Stimulated activated CD4-positive, alpha-beta T cell treated with anti-CD3 and anti-CD28 coated beads, Interleukin-2, amount 100 ng/mL, for 24 hours (primary cell): ENCODE results near the gene ZBTB7C.

ENCODE experiments used
- DNase-seq, 2 donors: peaks; one replicate each; pipeline ENCODE4 v3.0.0-alpha.2; 2020

Gene ZBTB7C

DNA sequence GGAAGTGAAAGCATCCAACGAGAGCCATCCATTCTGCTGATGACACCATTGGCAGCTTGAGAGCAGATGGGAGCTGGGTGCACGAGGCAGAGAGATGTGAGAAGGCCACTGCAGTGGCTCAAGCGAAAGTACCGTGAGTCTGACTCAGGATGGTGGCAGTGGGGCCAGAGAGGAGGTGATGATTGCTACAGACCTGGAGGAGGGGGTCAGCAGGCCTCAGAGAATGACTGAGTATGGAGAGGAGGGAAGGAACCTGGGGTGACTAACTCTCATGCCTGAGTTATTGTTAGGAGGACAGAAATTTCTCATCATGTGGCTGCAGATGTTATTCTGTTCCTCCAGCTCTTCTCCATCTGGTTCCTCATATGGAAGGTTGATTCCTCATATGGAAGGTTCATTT is 8.8 kb upstream of the ZBTB7C start:
- no peak for DNase-seq

DNA sequence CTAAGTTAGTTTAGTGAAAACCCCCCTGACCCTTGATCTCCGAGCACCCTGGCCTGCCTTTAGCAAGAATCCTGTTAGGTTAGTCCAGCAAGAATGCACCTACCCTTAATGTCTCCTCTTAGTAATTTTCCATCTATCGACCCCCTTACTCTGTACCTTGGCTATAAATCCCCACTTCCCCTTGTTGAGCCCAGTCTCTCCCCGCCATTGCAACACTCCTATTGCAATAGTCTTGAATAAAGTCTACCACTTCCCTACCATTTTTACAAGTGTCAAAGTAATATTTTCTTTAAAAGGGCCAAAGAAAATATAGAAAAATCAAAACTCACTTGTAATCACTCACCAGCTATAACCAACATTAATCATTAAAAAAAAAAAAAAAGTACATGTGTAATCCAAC is 4.2 kb upstream of the ZBTB7C start:
- no peak for DNase-seq

- peak; percentile 26 to 31 for DNase-seq
Observed at GRCh38 chr18:48412339-48412929, 3.3 kb upstream of the ZBTB7C start.

DNA sequence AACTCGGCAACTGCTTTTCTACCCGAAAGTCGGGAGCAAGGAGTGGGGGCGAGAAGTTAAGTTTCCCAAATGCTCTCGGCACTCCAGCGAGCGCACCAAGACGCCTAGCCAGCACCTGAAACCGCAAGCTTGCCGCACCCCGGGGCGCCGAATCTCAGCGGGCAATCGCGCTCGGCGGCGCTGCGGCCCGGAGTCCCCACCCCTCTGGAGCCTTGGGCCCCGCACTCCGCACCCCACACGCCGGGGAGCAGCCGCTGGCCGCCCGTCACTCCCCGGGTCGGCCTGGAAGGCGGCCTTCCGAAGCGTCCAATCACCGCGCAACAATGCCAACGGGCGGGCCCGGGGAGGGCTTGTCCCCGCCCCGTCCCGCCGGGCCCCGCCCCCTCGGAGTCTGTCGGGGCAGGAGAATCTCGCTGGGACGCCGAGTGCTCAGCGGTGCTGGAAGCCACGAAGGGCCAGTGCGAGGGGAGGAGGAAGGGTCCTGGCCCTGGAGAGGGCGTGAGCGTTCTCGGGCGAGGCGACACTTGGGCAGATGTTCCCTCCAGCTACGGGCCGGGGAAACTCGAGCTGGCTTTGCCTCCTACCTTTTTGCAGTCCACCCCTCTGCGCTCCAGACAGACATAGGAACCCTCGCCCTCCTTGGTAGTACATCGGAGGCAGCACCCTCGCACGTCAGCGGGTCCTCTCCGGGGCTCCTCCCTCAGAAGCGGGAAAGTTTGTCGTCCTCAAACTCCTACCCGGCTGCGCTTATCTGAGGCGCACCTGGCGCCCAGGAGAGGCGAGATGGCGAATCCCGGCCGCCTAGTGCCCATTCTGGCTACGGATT is 1.1 kb upstream of the ZBTB7C start:
- DNase-seq, result peak; percentile 76 to 88

DNA sequence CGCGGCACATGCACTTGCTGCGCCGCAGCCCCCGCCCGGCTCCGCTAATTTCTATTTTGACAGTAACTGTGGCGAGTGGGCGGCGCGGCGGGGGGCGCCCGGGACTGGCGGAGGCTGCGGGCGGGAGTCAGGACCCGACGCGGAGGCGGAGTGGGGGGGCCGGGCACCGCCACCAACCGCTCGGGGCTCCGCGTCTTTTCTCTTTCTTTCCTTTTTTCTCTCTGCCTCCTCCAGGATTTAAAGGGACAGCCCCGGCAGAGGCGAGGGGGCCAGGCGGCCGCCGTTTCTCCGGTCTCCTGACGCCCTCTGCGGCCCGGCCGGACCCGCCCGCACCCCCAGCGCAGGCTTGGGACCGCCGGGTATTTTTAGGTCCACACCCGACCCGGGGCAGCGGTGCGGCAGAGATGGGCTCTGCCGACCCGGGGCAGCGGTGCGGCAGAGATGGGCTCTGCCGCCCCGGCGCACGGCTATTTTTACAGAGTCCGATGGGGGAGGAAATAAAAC is 460 bp upstream of the ZBTB7C start:
- peak; percentile 25 to 26 for DNase-seq

DNA sequence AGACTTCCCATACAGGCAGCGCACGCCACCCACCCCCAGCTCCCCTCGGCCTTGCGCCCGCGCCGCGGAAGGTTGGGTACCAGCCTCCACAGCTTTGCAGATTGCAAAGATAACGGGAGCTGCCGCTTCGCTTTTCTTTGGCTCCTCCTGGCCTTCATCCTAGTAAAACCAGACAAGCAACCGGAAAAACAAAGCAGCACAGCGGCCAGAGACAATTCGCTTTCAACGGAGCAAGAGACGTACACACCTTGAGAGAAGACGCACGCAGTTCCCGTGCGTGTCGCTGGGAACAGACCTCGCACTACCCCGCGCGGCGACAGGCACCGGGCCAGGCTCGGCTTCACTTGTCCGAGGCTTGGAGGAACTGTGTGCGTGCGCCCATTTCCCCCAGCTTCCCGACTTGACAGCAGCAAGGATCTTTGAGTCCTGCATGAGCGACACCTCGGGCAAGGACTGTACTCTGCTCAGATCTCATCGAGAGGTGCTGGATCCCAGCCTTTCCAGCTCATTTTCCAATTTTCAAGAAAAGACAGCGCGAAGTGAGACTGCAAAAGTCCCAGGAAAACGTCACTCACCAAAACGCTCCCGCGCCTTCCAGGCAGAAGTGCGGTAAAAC is 964 bp downstream of the ZBTB7C start:
- DNase-seq, result peak in 1 of 2 donors; percentile 11

DNA sequence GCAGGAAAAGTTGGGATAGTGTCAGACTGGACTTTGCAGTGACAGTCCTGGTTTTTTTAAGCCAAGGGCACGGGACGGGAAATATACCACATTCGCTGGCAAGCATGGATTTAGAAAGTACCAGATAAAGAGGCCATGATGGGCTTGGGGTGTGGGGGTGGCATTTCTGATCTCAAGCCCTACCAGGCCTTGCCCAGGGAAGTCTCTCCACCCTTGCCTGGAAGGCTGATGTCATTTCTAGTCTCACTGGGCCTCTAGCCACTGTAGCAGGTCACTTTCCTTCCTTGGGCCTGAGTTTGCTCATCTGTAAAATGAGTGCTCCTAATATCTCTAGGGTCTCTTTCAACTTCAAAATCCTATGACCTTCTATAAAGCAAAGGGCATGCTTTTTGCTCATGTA is 1.8 kb downstream of the ZBTB7C start:
- DNase-seq, result no peak

DNA sequence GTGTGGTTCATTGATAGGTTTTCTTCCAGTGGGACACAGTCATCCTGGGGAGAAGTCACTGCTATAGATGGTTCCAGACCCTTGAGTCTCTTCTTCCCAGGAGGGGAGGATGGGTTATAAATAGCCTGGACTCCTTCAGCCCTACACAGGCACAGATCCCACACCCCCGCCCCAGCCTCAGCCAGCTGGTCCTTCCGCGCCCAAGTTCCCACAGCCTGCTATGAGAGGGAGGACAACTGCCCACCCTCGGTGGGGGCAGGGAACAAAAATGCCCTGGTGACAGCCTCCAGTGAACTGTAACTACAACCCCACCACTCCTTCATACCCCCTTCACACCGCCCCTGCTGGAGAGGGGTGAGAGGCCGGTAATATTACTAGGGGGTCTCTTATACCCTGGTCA is 3.2 kb downstream of the ZBTB7C start:
- DNase-seq, result no peak

DNA sequence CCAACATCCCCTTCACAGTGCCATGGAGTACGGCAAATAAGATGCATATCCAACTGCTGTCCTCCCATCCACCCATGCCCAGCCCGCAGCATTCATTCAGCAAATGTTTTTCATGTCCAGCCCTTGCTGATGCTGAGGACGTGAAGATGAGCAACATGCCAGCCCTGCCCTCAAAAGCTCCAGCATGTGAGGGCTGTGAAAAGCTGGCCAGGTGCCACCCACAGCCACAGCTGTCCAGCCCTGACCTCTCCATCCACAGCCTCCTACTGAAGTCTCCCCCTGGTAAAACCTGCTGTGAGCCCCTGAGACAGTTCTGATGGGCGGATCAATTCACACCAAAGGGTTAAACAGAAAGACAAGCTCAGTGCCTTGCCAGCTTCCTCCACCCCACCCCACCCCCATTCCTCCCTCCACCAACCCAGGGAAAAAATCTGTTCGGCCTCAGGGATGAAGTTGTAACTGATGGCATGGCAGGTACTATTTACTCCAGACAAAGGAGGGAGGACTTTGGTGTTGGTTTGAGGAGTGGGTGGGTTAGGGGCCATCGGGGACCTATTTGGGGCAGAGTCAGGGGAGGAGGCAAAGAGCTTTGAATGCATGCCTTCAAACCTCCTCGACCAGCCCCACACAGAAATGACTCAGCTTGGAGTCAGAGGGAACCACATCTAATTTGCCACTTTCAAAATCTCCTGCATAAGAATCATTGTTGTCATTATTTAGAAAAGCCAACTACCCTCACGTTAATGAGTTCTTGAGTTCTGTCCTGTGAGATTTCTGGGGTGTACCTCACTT is 4.3 kb downstream of the ZBTB7C start:
- no peak for DNase-seq

DNA sequence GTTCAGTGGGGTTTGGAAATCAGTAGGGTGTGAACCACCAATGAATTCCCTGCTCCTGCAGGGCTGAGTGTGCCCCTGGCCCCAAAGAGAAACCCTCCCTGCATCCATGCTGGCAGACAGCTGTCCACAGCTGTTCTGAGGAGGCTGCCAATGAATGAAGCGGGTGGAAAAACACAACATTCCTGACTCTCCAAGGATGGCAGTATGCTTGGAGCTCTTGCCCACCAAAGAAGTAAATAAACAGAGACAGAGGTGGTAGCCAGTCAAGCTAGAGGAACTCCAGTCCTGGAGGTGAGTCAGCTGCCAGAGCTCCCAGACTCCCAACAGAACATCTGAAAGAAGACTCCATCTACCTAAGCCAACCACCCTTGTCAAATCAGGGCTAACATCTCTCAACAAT is 6.2 kb downstream of the ZBTB7C start:
- no peak for DNase-seq

DNA sequence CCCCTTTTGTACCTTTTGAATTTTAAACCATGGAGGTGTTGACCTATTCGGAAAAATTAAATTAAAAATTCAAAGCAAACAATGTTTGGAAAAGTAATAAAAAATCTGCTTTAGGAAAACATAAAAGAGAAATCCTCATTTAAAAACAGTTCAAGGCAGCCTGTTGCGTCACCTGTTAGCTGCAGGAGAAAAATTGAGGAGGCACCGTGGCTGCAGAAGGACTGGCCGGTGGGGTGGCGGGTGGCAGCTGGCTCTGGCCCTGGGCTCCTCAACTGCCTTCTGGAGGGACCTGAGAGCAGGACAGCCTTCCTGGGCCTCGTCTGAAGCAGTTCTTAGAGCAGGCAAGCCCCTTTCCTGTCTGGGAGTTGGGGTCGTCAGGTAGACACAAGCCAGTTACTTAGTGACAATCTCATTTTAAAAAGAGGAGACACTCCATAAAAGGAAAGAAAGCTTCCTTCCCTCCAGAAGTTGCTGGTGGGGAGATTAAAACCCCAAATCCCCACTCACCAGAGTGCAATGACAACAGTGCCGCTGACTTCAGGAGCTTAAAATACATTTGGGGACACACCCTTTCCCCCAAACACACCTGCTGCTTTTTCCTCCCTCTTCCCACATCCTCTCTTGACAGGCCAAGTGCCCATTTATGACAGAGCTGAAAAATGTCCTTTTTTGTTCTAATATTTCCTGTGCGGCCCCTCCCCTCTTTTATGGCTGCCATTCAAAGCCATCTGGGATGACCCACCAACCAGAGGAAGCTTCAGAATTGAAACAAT is 9.7 kb downstream of the ZBTB7C start:
- no peak for DNase-seq

- no peak for DNase-seq
Observed at GRCh38 chr18:48398074-48398473, 11.1 kb downstream of the ZBTB7C start.

DNA sequence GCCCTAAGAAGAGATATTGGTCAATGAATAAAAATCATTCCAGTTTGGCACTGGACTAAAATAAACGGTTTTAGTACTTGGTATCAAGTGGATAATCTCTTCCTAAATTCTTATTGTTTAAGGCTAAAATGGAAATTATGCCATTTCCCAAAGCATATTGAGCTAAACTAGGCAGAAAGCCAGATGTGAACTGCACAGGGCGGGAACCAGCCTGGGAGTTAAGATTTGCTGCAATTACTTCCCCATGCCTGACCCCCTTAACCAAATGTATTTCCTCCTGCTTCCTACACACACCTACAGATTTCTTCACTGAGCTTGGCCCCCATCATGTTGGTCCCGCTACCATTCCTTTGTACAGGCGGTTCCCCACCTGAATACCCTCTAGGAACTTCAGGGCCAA is 12.2 kb downstream of the ZBTB7C start:
- no peak for DNase-seq

- DNase-seq, result no peak
Observed at GRCh38 chr18:48396561-48396960, 12.6 kb downstream of the ZBTB7C start.

GRCh38 chr18:48395646-48396045 is 13.5 kb downstream of the ZBTB7C start:
- no peak for DNase-seq

DNA sequence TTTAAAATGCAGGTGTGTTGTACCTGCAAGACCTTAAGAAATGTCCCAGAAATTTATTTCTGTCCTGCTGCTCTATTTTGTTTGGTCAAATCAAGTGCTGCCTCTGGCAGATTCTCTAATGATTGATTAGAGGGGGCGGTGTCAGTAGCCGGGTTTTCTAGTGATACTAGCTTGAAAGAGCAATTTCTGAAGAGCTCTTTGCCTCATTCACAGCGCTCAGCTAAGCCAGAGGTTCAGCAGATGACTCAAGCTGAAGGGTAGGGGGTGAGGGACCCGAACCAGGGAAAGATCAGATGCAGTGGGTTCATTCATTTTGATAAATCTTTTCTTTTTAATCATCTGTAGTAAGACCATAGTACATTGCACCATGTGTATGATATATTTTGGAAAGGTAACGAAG is 15.0 kb downstream of the ZBTB7C start:
- DNase-seq, result no peak

DNA sequence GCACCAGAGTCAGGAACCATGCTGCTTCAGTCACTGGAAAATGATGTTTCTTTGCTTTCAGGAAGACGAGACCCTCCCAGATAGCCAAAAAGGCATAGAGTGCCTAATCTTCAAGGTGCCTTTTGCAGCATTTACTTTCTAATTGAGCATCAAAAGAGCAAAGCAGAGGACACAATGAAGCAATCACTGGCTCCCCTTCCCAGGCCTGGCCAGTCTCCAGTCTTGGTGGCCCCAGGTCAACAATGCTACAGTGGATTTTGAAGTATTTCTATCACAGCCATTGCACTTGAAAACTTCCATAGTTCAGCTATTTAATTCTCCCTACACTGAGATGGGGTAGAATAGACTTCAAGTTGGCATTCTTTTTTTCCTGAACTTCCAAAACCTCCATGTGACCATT is 15.4 kb downstream of the ZBTB7C start:
- DNase-seq, result no peak

DNA sequence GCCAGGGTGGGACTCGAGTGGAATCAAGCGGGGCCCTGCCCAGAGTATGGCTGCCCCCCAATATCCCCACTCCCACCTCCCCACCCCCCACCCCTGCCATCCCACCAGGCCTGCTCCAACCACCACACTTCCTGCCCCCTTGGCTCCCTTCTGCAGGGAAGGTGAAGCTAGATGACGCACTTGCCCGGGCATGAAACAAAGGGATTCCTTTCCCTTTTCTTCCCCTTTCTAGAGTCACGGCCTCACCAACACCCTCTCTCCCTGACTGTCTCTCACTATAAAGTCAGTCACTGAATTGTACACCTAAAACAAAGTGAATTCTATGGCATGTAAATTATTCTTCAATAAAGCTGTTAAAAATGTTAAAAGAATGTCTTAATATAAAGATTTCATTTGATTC is 16.0 kb downstream of the ZBTB7C start:
- DNase-seq, result no peak

DNA sequence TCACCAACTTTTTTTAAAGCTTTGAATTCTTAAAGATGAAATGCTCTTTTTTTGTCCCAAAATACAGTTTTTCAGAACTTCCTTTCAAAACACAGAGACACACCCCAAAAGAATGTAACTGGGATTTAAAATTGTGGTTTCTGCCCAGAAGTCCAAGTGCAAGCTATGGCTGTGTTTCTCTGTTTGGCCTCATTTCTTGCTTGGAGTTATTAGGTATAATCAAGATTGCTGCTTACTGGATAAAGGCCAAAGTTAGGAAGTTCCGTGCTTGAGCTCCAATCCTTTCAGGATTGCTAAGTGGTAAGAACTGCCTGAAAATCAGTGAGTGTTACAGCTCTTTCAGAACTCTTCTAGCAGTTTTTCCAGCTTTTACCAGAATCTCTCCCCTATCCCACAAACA is 16.9 kb downstream of the ZBTB7C start:
- no peak for DNase-seq

- no peak for DNase-seq
Observed at GRCh38 chr18:48391868-48392267, 17.3 kb downstream of the ZBTB7C start.

GRCh38 chr18:48390641-48391040 is 18.5 kb downstream of the ZBTB7C start:
- DNase-seq, result no peak

DNA sequence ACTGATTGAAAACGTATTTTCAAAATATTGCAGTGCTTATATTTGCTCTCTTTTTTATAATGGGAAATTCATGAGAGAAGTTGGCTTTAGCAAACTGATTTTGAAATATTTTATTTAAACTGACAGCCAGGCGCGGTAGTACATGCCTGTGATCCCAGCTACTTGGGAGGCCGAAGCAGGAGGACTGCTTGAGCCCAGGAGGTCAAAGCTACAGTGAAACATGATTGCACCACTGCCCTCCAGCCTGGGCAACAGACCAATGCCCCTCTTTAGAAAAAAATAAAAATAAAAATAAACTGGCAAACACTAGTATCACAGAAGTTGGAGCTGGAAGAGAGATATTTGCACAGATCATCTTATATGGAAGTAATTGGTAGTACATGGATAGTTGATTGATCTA is 20.7 kb downstream of the ZBTB7C start:
- no peak for DNase-seq

- DNase-seq, result no peak
Observed at GRCh38 chr18:48387300-48387699, 21.9 kb downstream of the ZBTB7C start.
